Kidney tubule cell (primary cell): ENCODE measurements around the gene ZNF687.
"Not testable (repeated sequence)": the region's sequence is repeated elsewhere in the genome, so short reads cannot be mapped to it uniquely, and the experiment has no call there.

Experiments
- DNase-seq: peaks from one replicate; pipeline ENCODE4 v3.0.0-alpha.2; 2018; ENCODE audit warnings: low spot score

ZNF687 gene, protein sequence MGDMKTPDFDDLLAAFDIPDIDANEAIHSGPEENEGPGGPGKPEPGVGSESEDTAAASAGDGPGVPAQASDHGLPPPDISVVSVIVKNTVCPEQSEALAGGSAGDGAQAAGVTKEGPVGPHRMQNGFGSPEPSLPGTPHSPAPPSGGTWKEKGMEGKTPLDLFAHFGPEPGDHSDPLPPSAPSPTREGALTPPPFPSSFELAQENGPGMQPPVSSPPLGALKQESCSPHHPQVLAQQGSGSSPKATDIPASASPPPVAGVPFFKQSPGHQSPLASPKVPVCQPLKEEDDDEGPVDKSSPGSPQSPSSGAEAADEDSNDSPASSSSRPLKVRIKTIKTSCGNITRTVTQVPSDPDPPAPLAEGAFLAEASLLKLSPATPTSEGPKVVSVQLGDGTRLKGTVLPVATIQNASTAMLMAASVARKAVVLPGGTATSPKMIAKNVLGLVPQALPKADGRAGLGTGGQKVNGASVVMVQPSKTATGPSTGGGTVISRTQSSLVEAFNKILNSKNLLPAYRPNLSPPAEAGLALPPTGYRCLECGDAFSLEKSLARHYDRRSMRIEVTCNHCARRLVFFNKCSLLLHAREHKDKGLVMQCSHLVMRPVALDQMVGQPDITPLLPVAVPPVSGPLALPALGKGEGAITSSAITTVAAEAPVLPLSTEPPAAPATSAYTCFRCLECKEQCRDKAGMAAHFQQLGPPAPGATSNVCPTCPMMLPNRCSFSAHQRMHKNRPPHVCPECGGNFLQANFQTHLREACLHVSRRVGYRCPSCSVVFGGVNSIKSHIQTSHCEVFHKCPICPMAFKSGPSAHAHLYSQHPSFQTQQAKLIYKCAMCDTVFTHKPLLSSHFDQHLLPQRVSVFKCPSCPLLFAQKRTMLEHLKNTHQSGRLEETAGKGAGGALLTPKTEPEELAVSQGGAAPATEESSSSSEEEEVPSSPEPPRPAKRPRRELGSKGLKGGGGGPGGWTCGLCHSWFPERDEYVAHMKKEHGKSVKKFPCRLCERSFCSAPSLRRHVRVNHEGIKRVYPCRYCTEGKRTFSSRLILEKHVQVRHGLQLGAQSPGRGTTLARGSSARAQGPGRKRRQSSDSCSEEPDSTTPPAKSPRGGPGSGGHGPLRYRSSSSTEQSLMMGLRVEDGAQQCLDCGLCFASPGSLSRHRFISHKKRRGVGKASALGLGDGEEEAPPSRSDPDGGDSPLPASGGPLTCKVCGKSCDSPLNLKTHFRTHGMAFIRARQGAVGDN

DNA sequence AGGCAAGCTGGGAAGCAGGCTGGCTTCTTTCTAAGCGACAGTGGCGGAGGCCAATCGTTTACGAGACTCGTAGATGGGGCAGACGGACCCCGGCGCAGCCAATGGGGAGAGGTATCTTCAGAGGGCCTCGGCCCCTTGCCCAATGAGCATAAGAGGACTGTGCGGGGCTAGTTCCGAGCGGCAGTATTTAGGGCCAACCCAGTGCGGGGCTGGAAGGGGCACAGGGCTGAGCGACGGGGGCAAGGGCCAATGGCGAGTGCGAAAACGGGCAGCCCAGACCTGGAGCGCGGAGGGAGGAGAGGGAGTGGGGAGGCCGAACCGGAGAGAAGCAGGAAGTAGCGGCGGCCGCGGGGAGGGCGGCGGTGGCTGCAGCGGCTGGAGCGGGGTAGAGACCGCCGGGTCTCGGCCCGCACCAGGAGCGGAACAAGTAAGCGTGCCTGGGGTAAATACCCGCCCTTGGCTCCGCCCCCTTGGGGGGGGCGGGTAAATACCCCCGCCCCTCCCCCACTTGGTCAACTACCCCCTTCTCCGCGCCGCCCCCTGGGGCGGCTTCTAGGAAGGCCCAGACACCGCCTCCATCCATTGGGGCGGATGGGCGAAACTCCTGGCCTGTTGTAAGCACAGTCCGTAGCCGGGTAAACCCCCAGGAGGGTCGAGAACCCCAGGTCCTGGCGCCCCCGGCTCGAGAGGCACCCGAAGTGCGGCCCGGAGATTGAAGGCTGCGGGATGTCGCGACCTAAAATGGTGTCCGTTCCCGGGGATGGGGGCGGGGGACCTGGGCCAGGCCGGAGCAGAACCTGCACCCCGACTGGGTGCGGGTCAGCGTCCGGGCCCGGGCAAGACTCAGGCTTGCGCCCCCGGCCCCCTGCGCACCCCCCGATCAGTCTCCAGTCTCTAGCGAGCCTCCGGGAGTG, at the start of gene ZNF687:
Gene ZNF687 (plus strand): TSS at position 331 of the 914 bp plus-strand sequence. CDS start 3,993 bp downstream, outside the sequence.
- DNase-seq: peak; percentile 100

GRCh38 chr1:151235235-151235634, 46.9 kb upstream of the ZNF687 start:
- DNase-seq: no peak

GRCh38 chr1:151237678-151238466, 44.2 kb upstream of the ZNF687 start:
- no peak for DNase-seq

GRCh38 chr1:151238467-151238739, 43.7 kb upstream of the ZNF687 start:
- DNase-seq: peak; percentile 69

DNA sequence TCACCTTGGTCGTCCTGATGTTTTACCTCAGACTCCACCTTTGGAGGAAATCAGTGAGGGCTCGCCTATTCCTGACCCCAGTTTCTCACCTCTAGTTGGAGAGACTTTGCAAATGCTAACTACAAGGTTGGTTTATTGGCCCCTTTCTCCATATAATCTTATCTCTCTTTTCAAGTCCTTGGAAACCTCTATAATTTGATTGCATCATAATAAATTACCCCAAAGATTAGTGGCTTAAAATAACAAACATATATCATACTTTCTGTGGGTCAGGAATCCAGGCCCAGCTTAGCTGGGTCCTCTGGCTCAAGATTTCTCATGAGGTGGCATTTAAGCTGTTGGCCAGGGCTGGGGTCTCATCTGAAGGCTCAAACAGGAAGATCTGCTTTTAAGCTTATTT, 39.7 kb upstream of the ZNF687 start:
- no peak for DNase-seq

GRCh38 chr1:151243683-151244216, 38.3 kb upstream of the ZNF687 start:
- DNase-seq: no peak

GRCh38 chr1:151246786-151247185, 35.3 kb upstream of the ZNF687 start:
- DNase-seq: no peak

DNA sequence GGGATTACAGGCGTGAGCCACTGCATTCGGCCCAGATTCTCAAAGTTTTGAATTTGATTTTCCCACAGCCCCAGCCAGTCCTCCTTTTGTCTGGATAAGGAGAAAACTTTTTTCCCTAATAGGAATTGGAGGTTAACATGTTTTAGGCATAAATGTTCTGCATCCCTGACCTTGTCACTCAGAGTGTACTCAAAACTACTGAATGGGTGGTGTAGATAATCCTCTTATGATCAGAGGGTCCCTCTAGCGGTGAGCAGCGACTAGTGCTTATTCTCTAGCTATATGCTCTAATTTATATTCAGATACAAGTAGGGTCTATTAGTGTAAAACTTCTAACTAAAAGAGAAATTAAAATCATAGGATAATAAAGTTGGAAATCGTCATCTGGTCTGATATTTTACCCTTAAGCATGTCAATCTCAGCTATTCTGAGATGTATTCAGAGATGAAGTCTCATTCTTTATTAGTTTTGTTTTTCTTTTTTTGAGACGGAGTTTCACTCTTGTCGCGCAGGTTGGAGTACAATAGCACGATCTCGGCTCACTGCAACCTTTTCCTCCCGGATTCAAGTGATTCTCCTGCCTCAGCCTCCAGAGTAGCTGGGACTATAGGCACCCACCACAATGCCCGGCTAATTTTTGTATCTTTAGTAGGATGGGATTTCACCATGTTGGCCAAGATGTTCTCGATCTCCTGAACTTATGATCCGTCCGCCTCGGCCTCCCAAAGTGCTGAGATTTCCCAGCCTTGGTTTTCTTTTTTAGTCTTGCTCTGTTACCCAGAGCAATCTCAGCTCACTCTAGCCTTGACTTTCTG, 30.2 kb upstream of the ZNF687 start:
- DNase-seq: peak; percentile 81

GRCh38 chr1:151254217-151255213, 27.6 kb upstream of the ZNF687 start, which contains the start of gene PSMD4:
Gene PSMD4, plus strand, starts transcription at chr1:151254734. Its CDS starts 49 bp downstream, at chr1:151254783.
- DNase-seq: peak; percentile 98

DNA sequence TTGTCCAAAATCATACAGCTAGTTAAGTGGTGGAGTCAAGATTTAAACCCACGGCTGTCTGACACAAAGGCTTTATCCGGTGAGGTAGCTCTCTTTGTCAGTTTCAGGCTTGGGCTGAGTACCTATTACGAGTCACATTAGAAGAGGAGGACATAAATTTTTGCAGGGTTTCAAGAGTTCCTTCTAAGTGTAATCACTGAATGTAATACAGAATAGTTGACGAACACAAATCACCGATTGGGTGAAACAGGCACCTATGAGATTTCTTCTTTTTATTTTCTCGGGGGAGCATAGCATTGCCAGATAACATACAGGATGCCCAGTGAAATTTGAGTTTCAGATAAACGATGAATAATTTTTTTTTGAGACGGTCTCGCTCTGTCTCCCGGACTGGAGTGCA, 26.7 kb upstream of the ZNF687 start:
- DNase-seq: peak; percentile 40

- no peak for DNase-seq
These were observed 22.7 kb upstream of the ZNF687 start for GRCh38 chr1:151259351-151259750.

GRCh38 chr1:151265446-151266236, 16.5 kb upstream of the ZNF687 start:
- DNase-seq: no peak

GRCh38 chr1:151266315-151266714, 15.8 kb upstream of the ZNF687 start:
- DNase-seq: no peak

DNA sequence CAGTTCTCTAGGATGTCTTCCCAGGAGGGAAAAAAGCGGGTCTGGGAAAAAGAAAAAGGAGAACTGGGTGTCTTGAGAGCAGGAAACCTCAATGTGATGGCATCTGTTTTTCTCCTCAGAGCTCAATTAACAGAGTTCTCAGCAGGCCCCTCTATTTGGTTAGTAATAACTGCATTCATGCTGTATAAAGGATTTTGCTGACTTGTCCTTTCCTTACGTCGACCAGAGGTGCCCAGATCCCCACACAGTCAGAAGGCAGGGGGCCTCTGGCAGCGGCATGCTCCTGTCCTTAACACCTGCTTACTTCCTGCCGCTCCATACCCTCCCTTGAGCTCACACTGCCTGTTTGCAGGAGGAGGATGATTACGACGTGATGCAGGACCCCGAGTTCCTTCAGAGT, 15.3 kb upstream of the ZNF687 start:
- DNase-seq: no peak

- peak; percentile 55 for DNase-seq
These were observed 14.3 kb upstream of the ZNF687 start for GRCh38 chr1:151267760-151268159.

DNA sequence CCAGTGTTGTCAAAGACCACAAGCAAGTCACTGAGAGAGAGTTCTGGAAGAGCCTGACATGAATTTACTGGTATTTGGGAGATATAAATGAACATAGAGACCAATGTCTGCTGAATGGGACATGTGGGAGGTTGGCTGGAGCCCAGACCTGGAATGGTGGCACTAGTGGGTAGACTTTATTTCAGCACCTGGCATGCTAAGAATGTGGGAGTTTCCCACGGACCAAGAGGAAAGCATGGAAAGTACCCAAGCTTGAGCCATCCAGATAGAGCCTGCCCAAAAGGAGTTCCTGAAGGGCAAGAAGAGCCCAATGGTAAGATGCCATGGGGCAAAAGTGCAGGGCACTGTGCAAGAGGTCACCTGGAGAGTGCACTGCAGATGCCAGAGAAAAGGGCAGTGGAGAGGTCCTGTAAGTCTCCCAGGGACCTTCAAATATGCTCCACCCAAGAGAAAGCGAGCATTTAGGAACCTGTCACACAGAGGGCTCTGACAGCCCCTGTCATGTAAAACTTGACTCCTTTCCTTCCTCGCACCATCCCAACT, 8.1 kb upstream of the ZNF687 start:
- DNase-seq: peak; percentile 64

DNA sequence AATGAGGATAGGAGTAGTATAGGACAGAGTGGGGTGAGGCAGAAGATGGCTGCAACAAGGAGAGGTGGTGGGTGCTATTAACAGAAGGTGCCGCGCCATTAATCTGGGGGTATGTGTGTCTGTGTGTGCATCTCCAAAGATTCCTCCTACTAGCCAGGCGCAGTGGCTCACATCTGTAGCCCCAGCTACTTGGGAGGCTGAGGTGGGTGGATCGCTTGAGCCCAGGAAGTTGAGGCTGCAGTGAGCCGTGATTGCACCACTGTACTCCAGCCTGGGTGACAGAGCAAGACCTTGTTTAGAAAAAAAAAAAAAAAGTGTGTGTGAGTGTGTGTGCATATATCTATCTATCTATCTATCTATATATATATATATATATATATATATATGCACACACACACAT, 6.8 kb upstream of the ZNF687 start:
- not testable (repeated sequence) for DNase-seq
